GM12874 (cell line): ENCODE data around the gene RNF10.

ENCODE experiments used
- CTCF ChIP-seq: IDR thresholded peaks from 2 replicates; pipeline ENCODE4 v1.5.1; 2011; ENCODE audit warnings: low read depth, mild to moderate bottlenecking, control low read depth, low read length, moderate library complexity; ENCODE audit not compliant: insufficient read depth

RNF10 gene

DNA sequence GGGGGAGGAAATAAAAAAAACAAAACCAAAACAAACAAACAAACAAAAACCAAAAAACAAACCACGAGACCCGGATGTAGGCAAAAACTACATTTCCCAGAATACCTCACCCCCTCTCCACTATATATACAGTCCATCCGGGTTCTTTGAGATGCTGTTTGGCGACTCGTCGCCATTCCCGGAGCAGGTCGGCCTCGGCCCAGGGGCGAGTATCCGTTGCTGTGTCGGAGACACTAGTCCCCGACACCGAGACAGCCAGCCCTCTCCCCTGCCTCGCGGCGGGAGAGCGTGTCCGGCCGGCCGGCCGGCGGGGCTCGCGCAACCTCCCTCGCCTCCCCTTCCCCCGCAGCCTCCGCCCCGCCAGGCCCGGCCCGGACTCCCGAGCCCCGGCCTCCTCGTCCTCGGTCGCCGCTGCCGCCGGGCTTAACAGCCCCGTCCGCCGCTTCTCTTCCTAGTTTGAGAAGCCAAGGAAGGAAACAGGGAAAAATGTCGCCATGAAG lies at the start of gene RNF10:
RNF10 (plus strand) TSS at position 154 of the 500 bp plus-strand sequence. CDS start 456 bp downstream, outside the sequence.
- TF ChIP-seq CTCF = no peak

- TF ChIP-seq CTCF = no peak
These were observed 47.9 kb upstream of the RNF10 start for GRCh38 chr12:120485961-120486881.

GRCh38 chr12:120488057-120488640 lies 46.0 kb upstream of the RNF10 start:
- no peak for TF ChIP-seq CTCF

DNA sequence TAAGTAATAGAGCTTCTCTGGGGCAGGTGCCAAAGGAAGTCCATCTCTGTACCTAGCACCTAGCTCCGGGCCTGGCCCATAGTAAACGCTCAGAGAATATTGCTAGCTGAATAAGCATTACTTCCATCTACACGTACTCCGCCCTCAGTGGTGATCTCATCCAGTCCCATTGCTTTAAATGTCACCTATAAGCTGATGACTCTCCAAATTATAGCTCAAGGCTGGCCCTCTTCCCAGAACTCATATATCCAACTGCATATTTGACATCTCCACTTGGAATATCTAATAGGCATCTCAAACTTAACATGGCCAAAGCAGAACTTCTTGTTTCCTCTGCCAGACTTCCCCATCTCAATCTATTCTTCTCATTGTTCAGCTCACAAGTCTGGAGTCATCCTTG lies 45.1 kb upstream of the RNF10 start:
- TF ChIP-seq CTCF = no peak

DNA sequence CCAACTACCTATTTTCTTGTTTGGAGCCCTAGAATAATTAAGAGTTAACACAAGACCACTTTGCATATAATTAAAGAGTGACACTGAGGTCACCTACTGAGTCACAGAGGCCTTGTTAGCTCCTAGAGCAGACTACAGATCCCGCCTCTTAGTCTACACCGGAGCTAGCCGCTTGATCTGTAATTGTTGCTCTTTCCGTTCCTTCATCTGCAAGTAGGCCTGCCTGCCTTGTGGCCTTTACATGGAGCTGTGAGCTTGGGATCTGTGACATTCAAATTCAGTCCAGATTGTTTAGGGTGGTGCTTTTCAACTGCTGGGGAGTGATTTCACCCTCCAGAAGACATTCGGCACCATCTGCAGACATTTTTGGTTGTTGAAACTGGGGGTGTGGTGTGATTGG lies 43.8 kb upstream of the RNF10 start:
- TF ChIP-seq CTCF = no peak

GRCh38 chr12:120490833-120491512 lies 43.2 kb upstream of the RNF10 start:
- no peak for TF ChIP-seq CTCF

DNA sequence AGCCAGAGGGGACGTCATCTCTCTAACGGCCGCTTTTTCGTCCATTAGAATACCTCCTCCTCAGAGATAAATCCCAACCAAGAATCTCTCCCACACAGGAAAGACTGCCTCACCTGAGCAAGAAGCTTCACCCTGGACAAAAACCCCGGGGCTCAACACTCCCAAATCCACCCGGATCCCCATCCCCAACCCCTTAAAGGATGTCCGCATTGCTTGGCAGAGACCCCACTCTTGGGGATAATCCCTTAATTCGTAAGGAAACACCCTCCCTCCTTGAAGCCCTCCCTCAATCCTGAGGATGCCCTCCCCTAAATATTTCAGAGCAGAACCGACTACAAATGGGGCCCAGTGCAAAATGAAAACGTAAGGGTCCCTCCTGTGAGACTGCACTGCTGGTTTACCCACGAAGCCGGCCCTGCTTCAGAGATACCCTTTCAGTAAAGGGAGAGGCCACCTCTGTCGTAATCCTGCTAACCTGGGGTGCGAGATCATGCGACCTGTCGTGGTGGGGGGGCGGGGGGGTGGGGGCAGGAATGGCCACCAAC lies 38.9 kb upstream of the RNF10 start:
- TF ChIP-seq CTCF = no peak
